NT2/D1 (cell line): ENCODE data around the gene LOXL1.

Source experiments
- DNase-seq: peaks from one replicate; pipeline ENCODE4 v3.0.0-alpha.2; 2011; ENCODE audit warnings: low read depth, low spot score
- H3K27me3 ChIP-seq: 2 replicates; pipeline ENCODE4 v1.6.0; 2011; ENCODE audit warnings: mild to moderate bottlenecking; ENCODE audit not compliant: insufficient read length, insufficient read depth
- H3K36me3 ChIP-seq: 2 replicates; pipeline ENCODE4 v1.6.1; 2011; ENCODE audit warnings: mild to moderate bottlenecking, low read length, mixed read lengths; ENCODE audit not compliant: insufficient read depth, insufficient read length
- H3K4me1 ChIP-seq: 2 replicates; pipeline ENCODE4 v1.5.1; 2011; ENCODE audit not compliant: insufficient read depth, insufficient read length
- H3K4me3 ChIP-seq: 2 replicates; pipeline ENCODE4 v1.5.1; 2011; ENCODE audit warnings: low read depth; ENCODE audit not compliant: insufficient read length
- H3K9ac ChIP-seq: 2 replicates; pipeline ENCODE4 v1.6.0; 2011; ENCODE audit warnings: low read depth; ENCODE audit not compliant: insufficient read length
- H3K9me3 ChIP-seq: 2 replicates; pipeline ENCODE4 v1.5.1; 2011; ENCODE audit warnings: mild to moderate bottlenecking, low read length; ENCODE audit not compliant: insufficient read depth
- SUZ12 ChIP-seq: IDR thresholded peaks from 2 replicates; pipeline ENCODE4 v1.6.1; 2011; ENCODE audit not compliant: insufficient read length, insufficient read depth; ENCODE audit errors: extremely low read depth
- YY1 ChIP-seq: IDR thresholded peaks from 2 replicates; pipeline ENCODE4 v1.6.1; 2011; ENCODE audit not compliant: insufficient read length, insufficient read depth
- ZNF274 ChIP-seq: IDR thresholded peaks from 2 replicates; pipeline ENCODE4 v1.6.1; 2011; ENCODE audit warnings: mild to moderate bottlenecking, low read depth, low read length

LOXL1 gene

GRCh38 chr15:73986776-73987056, 60.5 kb downstream of the LOXL1 start:
- peaks cover 5% of the 10 kb centered on the region for H3K27me3 ChIP-seq
- peaks cover 7% of the 10 kb centered on the region for H3K4me1 ChIP-seq
- no peak for DNase-seq
- no peak overlapping the region for H3K4me3 ChIP-seq
- TF ChIP-seq YY1: no peak
- no peak for TF ChIP-seq ZNF274
- TF ChIP-seq SUZ12: no peak
- no peak overlapping the region for H3K9ac ChIP-seq
- no peaks in the 10 kb centered on the region for H3K36me3 ChIP-seq
- no peaks in the 10 kb centered on the region for H3K9me3 ChIP-seq

- DNase-seq: no peak
- peaks cover 5% of the 10 kb centered on the region for H3K27me3 ChIP-seq
- H3K4me1 ChIP-seq: peaks cover 6% of the 10 kb centered on the region
- H3K36me3 ChIP-seq: no peaks in the 10 kb centered on the region
- H3K9ac ChIP-seq: no peak overlapping the region
- TF ChIP-seq SUZ12: no peak
- TF ChIP-seq ZNF274: no peak
- TF ChIP-seq YY1: no peak
- H3K4me3 ChIP-seq: no peak overlapping the region
- H3K9me3 ChIP-seq: no peaks in the 10 kb centered on the region
Observed at GRCh38 chr15:73987250-73987649, 61.0 kb downstream of the LOXL1 start.

GRCh38 chr15:73987681-73988444, 61.6 kb downstream of the LOXL1 start:
- H3K4me1 ChIP-seq: peaks cover 7% of the 10 kb centered on the region
- H3K4me3 ChIP-seq: no peak overlapping the region
- no peaks in the 10 kb centered on the region for H3K9me3 ChIP-seq
- DNase-seq: no peak
- H3K9ac ChIP-seq: no peak overlapping the region
- TF ChIP-seq ZNF274: no peak
- no peak for TF ChIP-seq SUZ12
- no peak for TF ChIP-seq YY1
- H3K27me3 ChIP-seq: peaks cover 8% of the 10 kb centered on the region
- H3K36me3 ChIP-seq: no peaks in the 10 kb centered on the region

- TF ChIP-seq YY1 (no peak), SUZ12 (no peak), ZNF274 (no peak)
- peaks cover 7% of the 10 kb centered on the region for H3K4me1 ChIP-seq
- H3K9ac ChIP-seq: no peak overlapping the region
- no peaks in the 10 kb centered on the region for H3K36me3 ChIP-seq
- no peaks in the 10 kb centered on the region for H3K9me3 ChIP-seq
- peaks cover 14% of the 10 kb centered on the region for H3K27me3 ChIP-seq
- DNase-seq: no peak
- no peak overlapping the region for H3K4me3 ChIP-seq
Observed at GRCh38 chr15:73988445-73988969, 62.2 kb downstream of the LOXL1 start.

- no peak for TF ChIP-seq SUZ12
- TF ChIP-seq YY1: no peak
- TF ChIP-seq ZNF274: no peak
- Histone ChIP-seq H3K9ac (no peak overlapping the region), H3K4me1 (peaks cover 8% of the 10 kb centered on the region), H3K4me3 (no peak overlapping the region), H3K36me3 (no peaks in the 10 kb centered on the region), H3K27me3 (peaks cover 18% of the 10 kb centered on the region), H3K9me3 (no peaks in the 10 kb centered on the region)
- DNase-seq: no peak
Observed at GRCh38 chr15:73989001-73989798, 62.9 kb downstream of the LOXL1 start.

GRCh38 chr15:73990250-73991005, 64.2 kb downstream of the LOXL1 start:
- DNase-seq: no peak
- TF ChIP-seq YY1: no peak
- no peak for TF ChIP-seq SUZ12
- no peak for TF ChIP-seq ZNF274

More at GRCh38 chr15:73990250-73991005, 64.2 kb downstream of the LOXL1 start:
- Histone ChIP-seq H3K27me3 (peaks cover 18% of the 10 kb centered on the region), H3K9me3 (no peaks in the 10 kb centered on the region), H3K36me3 (no peaks in the 10 kb centered on the region), H3K4me3 (no peak overlapping the region), H3K4me1 (peaks cover 8% of the 10 kb centered on the region), H3K9ac (no peak overlapping the region)
